Measurements from ENCODE around the gene AANAT.

- no peak for TF ChIP-seq RAD21 (IDR thresholded peaks at IDR 0.05)
- TF ChIP-seq REST (IDR thresholded peaks at IDR 0.05) = no peak
- no peak for TF ChIP-seq CTCF (IDR thresholded peaks at IDR 0.05; ENCODE audit: low read depth, low read length, missing input control)
- no peak for TF ChIP-seq TAF1 (conservative IDR thresholded peaks at IDR 0.05)
- TF ChIP-seq ZBTB33 (IDR thresholded peaks at IDR 0.05) = no peak
- TF ChIP-seq SP1 (IDR thresholded peaks at IDR 0.05) = no peak
- no peak for TF ChIP-seq NR2F2 (IDR thresholded peaks at IDR 0.05)
- no peak for TF ChIP-seq FOXA1 (IDR thresholded peaks at IDR 0.05)
Measured at GRCh38 chr17:76511668-76512365, 44.4 kb downstream of the AANAT start.

All from liver (tissue), 3 donors.